GM12878 (cell line): ENCODE measurements around the gene ZNF419. TPM values are rescaled to one million over a fixed set of nuclear protein-coding genes. Genes with fewer than 3 reads are reported as not detected.

Source experiments
- ATAC-seq: fragments of 200-7000 bp; cut with Tn5 transposase; 3 replicates; pipeline ENCODE4 v1.9.1; 2020; ENCODE audit warnings: mild to moderate bottlenecking, moderate library complexity
- BruUV-seq: library from RNA; stranded (reverse); fragments of 400-500 nt; replicated peaks from 2 replicates; lab custom pipeline; 2021; lab: Mats Ljungman, UMichigan
- CTCF ChIA-PET: fragments of 300-600 bp; sonication (Branson Sonifier 250); formaldehyde crosslinking; extraction: SDS; loops from one replicate; lab custom pipeline; 2021; ENCODE audit warnings: inconsistent platforms; lab: Yijun Ruan, JAX
- POLR2A ChIA-PET: fragments of 350-600 bp; formaldehyde crosslinking; extraction: SDS; loops from one replicate; lab custom pipeline; 2021; ENCODE audit warnings: inconsistent platforms; lab: Charles Lee
- RAD21 ChIA-PET: fragments of 300-600 bp; sonication (Branson Sonifier 250); formaldehyde crosslinking; loops from one replicate; lab custom pipeline; 2023; ENCODE audit warnings: antibody characterized with exemption; ENCODE audit not compliant: unreplicated experiment; lab: Charles Lee
- SMC1A ChIA-PET: fragments of 300-600 bp; sonication (Branson Sonifier 250); formaldehyde crosslinking; loops from one replicate; lab custom pipeline; 2023; ENCODE audit not compliant: unreplicated experiment, uncharacterized antibody; lab: Charles Lee
- DNase-seq: peaks from one replicate; pipeline ENCODE4 v3.0.0-alpha.2; 2011; ENCODE audit warnings: low read depth, low spot score
- FAIRE-seq: peaks from 3 replicates; lab custom pipeline; 2011; peaks lifted over from hg19 to GRCh38; lab: Jason Lieb, UNC
- H2AFZ ChIP-seq: 2 replicates; pipeline ENCODE4 v1.6.0; 2011; ENCODE audit warnings: low read depth, low read length, control low read depth; ENCODE audit not compliant: control insufficient read depth
- H3K27ac ChIP-seq: 2 replicates; pipeline ENCODE4 v1.5.1; 2011; ENCODE audit warnings: control low read depth; ENCODE audit not compliant: control insufficient read depth, insufficient read depth
- H3K27me3 ChIP-seq, 2 experiments: replicated peaks in 1 of 2; 2 replicates each; pipeline versions ENCODE4 v1.6.0 to v1.6.1; 2011; ENCODE audit warnings: low read length in 1 of 2; ENCODE audit not compliant: control insufficient read depth in 2 of 2, insufficient read depth in 2 of 2
- H3K36me3 ChIP-seq, 2 experiments: 2 replicates each; pipeline ENCODE4 v1.5.1; 2011; ENCODE audit warnings: low read length in 1 of 2; ENCODE audit not compliant: control insufficient read depth in 2 of 2, insufficient read depth in 2 of 2
- H3K4me1 ChIP-seq: 2 replicates; pipeline ENCODE4 v1.6.1; 2011; ENCODE audit warnings: mild to moderate bottlenecking, low read length, moderate library complexity, mixed read lengths; ENCODE audit not compliant: control insufficient read depth, insufficient read depth
- H3K4me2 ChIP-seq: 2 replicates; pipeline ENCODE4 v1.6.0; 2011; ENCODE audit warnings: control low read depth; ENCODE audit not compliant: control insufficient read depth, insufficient read depth
- H3K4me3 ChIP-seq: fragments of 200-600 bp; sonication (generic); 2 replicates; pipeline ENCODE4 v1.5.1; 2016
- H3K79me2 ChIP-seq: 2 replicates; pipeline ENCODE4 v1.6.0; 2011; ENCODE audit warnings: low read length; ENCODE audit not compliant: control insufficient read depth, insufficient read depth
- H3K9ac ChIP-seq: 2 replicates; pipeline ENCODE4 v1.8.0; 2011; ENCODE audit warnings: low read length, control low read depth, mixed read lengths; ENCODE audit not compliant: control insufficient read depth, insufficient read depth
- H3K9me3 ChIP-seq: replicated peaks from 3 replicates; pipeline ENCODE4 v1.5.1; 2011; ENCODE audit warnings: mild to moderate bottlenecking, low read length; ENCODE audit not compliant: control insufficient read depth, insufficient read depth
- H4K20me1 ChIP-seq: 2 replicates; pipeline ENCODE4 v1.6.0; 2011; ENCODE audit not compliant: control insufficient read depth, insufficient read depth
- ESRRA ChIP-seq: IDR thresholded peaks from 2 replicates; pipeline ENCODE4 v1.6.1; 2012; ENCODE audit warnings: mild to moderate bottlenecking, low read length, improper control_type of control experiment
- HDGF ChIP-seq: fragments of 450-650 bp; IDR thresholded peaks from 2 replicates; pipeline ENCODE4 v1.6.1; 2016; ENCODE audit warnings: antibody characterized with exemption
- MEF2A ChIP-seq: IDR thresholded peaks from 2 replicates; pipeline ENCODE4 v1.6.1; 2011; ENCODE audit warnings: low read depth, mild to moderate bottlenecking, low read length, moderate library complexity; ENCODE audit not compliant: insufficient read depth
- TBL1XR1 ChIP-seq: IDR thresholded peaks from 2 replicates; pipeline ENCODE4 v1.6.1; 2012; ENCODE audit warnings: low read depth, low read length, improper control_type of control experiment
- ZNF687 ChIP-seq: fragments of 450-650 bp; IDR thresholded peaks from 2 replicates; pipeline ENCODE4 v1.6.1; 2017; ENCODE audit warnings: mild to moderate bottlenecking, moderate library complexity
- WGBS: methylation state at CpG from one replicate; pipeline ENCODE4 v1.1.6; 2016; ENCODE audit warnings: low lambda C conversion rate; ENCODE audit not compliant: insufficient replicate concordance, insufficient coverage; ENCODE audit errors: missing lambda C conversion rate; 5-methylcytosine and 5-hydroxymethylcytosine counted together
- in situ Hi-C: fragments of 300-500 bp; cut with MboI; formaldehyde crosslinking; loops from 9 replicates; pipeline ENCODE4 v1.14.3; 2018; ENCODE audit warnings: mixed read lengths
- intact Hi-C: fragments of 100-400 bp; cut with micrococcal nuclease; formaldehyde crosslinking; loops from one replicate; pipeline ENCODE4 v1.14.2; 2022; ENCODE audit not compliant: unreplicated experiment
- polyA plus RNA-seq, 11 experiments: library from polyadenylated mRNA; depleted of rRNA in 4 of 11; unstranded in 6 of 11; stranded (reverse) in 5 of 11; fragments of >200 nt; fragmentation: Nextera tagmentation in 4 of 11; fragmentation: Illumina TruSeq in 1 of 11; extraction: Ambion mirVana in 4 of 11; extraction: Trizol in 1 of 11; gene quantifications; 1 replicate in 1 of 11; 2 replicates in 10 of 11; pipeline versions ENCODE4 v1.2.1 to v1.2.3, GENCODE V29; 2011 to 2016; ENCODE audit warnings: inconsistent platforms in 2 of 11, missing spikeins in 2 of 11, low read depth in 1 of 11
- total RNA-seq, 4 experiments: library from RNA; depleted of rRNA in 3 of 4; stranded (reverse); fragments of >200 nt in 3 of 4; fragmentation: Illumina TruSeq in 1 of 4; extraction: Trizol in 1 of 4; gene quantifications; 2 replicates each; pipeline versions ENCODE4 v1.2.1 to v1.2.3, GENCODE V29; 2013 to 2021

ZNF419 gene
- total and polyA plus RNA-seq, 10 of the 15 experiments (the other 5 are each of a cell fraction or from before 2014, with no cell fraction given), result 0.98 to 12.8 (median 7.3) TPM

GRCh38 chr19:57473646-57474045 lies 13.9 kb upstream of the ZNF419 start:
- DNase-seq (no peak), ATAC-seq (no peak), FAIRE-seq (no peak)
- no peaks in the 10 kb centered on the region; the same call in 1 of the 2 replicates for H3K79me2 ChIP-seq
- H3K9ac ChIP-seq, result no peak overlapping the region
- ChIA-PET RAD21 (no interaction called here), CTCF (no interaction called here), SMC1A (interaction anchor here (1.3 kb wide), 1 partner anchor 9 kb away, joined by 3 read pairs; no protein-coding TSS in a partner anchor), POLR2A (no interaction called here)
- no peak overlapping the region for H2AFZ ChIP-seq
- H3K36me3 ChIP-seq, result peaks cover 0 to 4% of the 10 kb centered on the region in 2 experiments; a peak in 2 of 4 replicates
- no peak overlapping the region for H3K4me2 ChIP-seq
- H3K9me3 ChIP-seq, result peaks cover 55% of the 10 kb centered on the region
- H3K27me3 ChIP-seq, result no peaks in the 10 kb centered on the region
- 73% methylated on average over 4 of the region's 4 CpGs for WGBS
- intact Hi-C loops, result no loop called here
- in situ Hi-C loops, result no loop called here
- no peak overlapping the region for H3K4me3 ChIP-seq
- BruUV-seq, result no TSS peak
- no peak for TF ChIP-seq ESRRA
- TF ChIP-seq MEF2A, result no peak
- no peak for TF ChIP-seq ZNF687
- TF ChIP-seq HDGF, result no peak
- TF ChIP-seq TBL1XR1, result no peak
- H3K27ac ChIP-seq, result no peak overlapping the region
- no peaks in the 10 kb centered on the region for H4K20me1 ChIP-seq
- H3K4me1 ChIP-seq, result no peaks in the 10 kb centered on the region; the same call in 1 of the 2 replicates
